ENCODE data around the gene CCHCR1. TPM values are rescaled to one million over a fixed set of nuclear protein-coding genes. Genes with fewer than 3 reads are reported as not detected.

The CCHCR1 gene
- total and polyA plus RNA-seq, 2 experiments from 2014 or later, result 19.8 to 46.7 TPM

DNA sequence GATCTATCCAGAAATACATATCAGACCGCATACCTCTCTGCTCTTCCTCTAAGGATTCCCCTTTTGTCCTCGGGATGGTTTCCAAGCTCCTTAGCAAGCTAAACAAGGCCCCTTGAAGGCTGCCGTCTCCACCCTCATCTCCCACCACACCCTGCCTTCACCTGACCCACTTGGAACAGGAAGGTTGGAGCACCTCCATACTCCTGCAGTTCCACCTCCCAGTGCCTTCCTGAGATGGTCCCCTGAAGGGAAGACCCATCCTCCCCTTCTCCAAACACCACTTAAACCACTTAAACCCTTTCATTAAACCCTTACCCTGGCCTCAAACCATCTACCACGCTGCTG is 21.4 kb upstream of the CCHCR1 start (continued):
- TF ChIP-seq, protein P1, sequence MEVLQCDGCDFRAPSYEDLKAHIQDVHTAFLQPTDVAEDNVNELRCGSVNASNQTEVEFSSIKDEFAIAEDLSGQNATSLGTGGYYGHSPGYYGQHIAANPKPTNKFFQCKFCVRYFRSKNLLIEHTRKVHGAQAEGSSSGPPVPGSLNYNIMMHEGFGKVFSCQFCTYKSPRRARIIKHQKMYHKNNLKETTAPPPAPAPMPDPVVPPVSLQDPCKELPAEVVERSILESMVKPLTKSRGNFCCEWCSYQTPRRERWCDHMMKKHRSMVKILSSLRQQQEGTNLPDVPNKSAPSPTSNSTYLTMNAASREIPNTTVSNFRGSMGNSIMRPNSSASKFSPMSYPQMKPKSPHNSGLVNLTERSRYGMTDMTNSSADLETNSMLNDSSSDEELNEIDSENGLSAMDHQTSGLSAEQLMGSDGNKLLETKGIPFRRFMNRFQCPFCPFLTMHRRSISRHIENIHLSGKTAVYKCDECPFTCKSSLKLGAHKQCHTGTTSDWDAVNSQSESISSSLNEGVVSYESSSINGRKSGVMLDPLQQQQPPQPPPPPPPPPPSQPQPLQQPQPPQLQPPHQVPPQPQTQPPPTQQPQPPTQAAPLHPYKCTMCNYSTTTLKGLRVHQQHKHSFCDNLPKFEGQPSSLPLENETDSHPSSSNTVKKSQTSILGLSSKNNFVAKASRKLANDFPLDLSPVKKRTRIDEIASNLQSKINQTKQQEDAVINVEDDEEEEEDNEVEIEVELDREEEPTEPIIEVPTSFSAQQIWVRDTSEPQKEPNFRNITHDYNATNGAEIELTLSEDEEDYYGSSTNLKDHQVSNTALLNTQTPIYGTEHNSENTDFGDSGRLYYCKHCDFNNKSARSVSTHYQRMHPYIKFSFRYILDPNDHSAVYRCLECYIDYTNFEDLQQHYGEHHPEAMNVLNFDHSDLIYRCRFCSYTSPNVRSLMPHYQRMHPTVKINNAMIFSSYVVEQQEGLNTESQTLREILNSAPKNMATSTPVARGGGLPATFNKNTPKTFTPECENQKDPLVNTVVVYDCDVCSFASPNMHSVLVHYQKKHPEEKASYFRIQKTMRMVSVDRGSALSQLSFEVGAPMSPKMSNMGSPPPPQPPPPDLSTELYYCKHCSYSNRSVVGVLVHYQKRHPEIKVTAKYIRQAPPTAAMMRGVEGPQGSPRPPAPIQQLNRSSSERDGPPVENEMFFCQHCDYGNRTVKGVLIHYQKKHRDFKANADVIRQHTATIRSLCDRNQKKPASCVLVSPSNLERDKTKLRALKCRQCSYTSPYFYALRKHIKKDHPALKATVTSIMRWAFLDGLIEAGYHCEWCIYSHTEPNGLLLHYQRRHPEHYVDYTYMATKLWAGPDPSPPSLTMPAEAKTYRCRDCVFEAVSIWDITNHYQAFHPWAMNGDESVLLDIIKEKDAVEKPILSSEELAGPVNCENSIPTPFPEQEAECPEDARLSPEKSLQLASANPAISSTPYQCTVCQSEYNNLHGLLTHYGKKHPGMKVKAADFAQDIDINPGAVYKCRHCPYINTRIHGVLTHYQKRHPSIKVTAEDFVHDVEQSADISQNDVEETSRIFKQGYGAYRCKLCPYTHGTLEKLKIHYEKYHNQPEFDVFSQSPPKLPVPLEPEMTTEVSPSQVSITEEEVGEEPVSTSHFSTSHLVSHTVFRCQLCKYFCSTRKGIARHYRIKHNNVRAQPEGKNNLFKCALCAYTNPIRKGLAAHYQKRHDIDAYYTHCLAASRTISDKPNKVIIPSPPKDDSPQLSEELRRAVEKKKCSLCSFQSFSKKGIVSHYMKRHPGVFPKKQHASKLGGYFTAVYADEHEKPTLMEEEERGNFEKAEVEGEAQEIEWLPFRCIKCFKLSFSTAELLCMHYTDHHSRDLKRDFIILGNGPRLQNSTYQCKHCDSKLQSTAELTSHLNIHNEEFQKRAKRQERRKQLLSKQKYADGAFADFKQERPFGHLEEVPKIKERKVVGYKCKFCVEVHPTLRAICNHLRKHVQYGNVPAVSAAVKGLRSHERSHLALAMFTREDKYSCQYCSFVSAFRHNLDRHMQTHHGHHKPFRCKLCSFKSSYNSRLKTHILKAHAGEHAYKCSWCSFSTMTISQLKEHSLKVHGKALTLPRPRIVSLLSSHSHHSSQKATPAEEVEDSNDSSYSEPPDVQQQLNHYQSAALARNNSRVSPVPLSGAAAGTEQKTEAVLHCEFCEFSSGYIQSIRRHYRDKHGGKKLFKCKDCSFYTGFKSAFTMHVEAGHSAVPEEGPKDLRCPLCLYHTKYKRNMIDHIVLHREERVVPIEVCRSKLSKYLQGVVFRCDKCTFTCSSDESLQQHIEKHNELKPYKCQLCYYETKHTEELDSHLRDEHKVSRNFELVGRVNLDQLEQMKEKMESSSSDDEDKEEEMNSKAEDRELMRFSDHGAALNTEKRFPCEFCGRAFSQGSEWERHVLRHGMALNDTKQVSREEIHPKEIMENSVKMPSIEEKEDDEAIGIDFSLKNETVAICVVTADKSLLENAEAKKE (CRISPR knock-in tag; IDR thresholded peaks at IDR 0.05), result no peak
- no peak for TF ChIP-seq EZH2 (IDR thresholded peaks at IDR 0.05; ENCODE audit: low read depth, unreplicated experiment)
- no peak for TF ChIP-seq CREB1 (CRISPR knock-in tag; IDR thresholded peaks at IDR 0.05; ENCODE audit: low read depth)
- no peak for TF ChIP-seq EZH2phosphoT487 (IDR thresholded peaks at IDR 0.05; ENCODE audit: unreplicated experiment)
- no peak for TF ChIP-seq JUNB (IDR thresholded peaks at IDR 0.05; ENCODE audit: unreplicated experiment)
- TF ChIP-seq STAT1 (IDR thresholded peaks at IDR 0.05; ENCODE audit: unreplicated experiment), result no peak
- no peak for TF ChIP-seq ZNF331 (CRISPR knock-in tag; IDR thresholded peaks at IDR 0.05; ENCODE audit: low read depth)

DNA sequence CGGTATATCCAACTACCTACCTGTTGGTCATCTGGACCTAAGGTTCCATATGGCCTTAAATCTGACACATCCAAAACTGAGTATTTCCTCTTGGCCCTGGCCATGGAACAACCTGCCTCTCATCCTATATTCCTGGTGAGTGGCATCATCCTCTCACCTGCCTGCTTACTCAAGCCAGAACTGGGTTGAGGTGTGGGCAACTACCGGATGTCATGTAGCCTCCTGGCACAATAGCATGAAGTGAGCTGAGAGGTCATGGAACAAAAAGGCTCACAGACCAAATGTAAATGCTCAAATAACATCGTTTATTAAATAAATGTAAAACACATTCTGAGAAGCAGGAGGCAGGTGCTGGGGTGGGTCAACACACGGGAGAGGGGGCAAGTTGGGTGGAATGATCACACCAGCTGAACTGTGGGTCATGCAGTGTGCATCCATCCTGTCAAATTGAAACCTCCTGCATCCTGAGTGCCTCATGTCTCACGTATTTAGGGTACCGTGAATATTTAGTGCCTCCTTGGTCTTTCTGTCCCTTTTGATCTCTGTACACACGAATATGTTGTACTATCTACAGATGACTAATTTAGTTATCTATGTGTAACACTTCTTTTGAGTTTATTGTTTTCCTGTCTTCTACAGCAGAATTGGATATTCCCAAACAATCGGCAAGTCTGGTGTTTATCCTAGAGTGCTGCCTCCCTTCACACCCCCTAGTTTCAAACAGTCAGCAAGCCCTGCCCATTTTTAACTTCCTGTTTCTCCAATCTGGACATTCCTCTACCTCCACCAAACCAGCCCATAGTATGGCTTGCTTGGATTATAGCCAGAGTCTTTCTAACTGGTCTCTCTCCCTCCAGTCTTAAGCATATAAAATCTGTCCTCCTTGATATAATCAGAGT is 20.8 kb upstream of the CCHCR1 start:
- no peaks in the 10 kb centered on the region for H3K9me2 ChIP-seq (ENCODE audit: insufficient read depth)
- peaks cover 5% of the 10 kb centered on the region for H3F3A ChIP-seq (replicated peaks; ENCODE audit: low read depth)
- H3K36me3 ChIP-seq (ENCODE audit: insufficient read depth), result no peaks in the 10 kb centered on the region; the same call in 1 of the 2 replicates
- peaks cover 18% of the 10 kb centered on the region for H3K79me2 ChIP-seq (replicated peaks; ENCODE audit: insufficient read depth)
- H4K20me1 ChIP-seq (replicated peaks; ENCODE audit: insufficient read depth), result no peaks in the 10 kb centered on the region
- H2AFZ ChIP-seq, result no peak overlapping the region
- H3K4me3 ChIP-seq, result no peak overlapping the region
- H3K4me2 ChIP-seq, result no peak overlapping the region
- peaks cover 11% of the 10 kb centered on the region for H3K27me3 Mint-ChIP-seq (ENCODE audit: insufficient read depth, low read depth, poor library complexity)
- H3K4me1 Mint-ChIP-seq, result peaks cover 46% of the 10 kb centered on the region
- no peaks in the 10 kb centered on the region for H3K9me3 Mint-ChIP-seq
- no peak overlapping the region for H3K27ac ChIP-seq (ENCODE audit: low read depth)
- H3K4me3 Mint-ChIP-seq, result no peak overlapping the region
- ATAC-seq (no peak), DNase-seq (ENCODE audit: low spot score) (no peak)
- H3K27ac Mint-ChIP-seq, result no peak overlapping the region
- peaks cover 35% of the 10 kb centered on the region for H3K4me1 ChIP-seq (ENCODE audit: insufficient read depth)
- peaks cover 13% of the 10 kb centered on the region for H3K36me3 Mint-ChIP-seq (ENCODE audit: low read depth)
- no peaks in the 10 kb centered on the region for H3K27me3 ChIP-seq (ENCODE audit: insufficient read depth)
- TF ChIP-seq JUNB (IDR thresholded peaks at IDR 0.05; ENCODE audit: unreplicated experiment) (no peak), STAT1 (IDR thresholded peaks at IDR 0.05; ENCODE audit: unreplicated experiment) (no peak)
- TF ChIP-seq, protein P2, sequence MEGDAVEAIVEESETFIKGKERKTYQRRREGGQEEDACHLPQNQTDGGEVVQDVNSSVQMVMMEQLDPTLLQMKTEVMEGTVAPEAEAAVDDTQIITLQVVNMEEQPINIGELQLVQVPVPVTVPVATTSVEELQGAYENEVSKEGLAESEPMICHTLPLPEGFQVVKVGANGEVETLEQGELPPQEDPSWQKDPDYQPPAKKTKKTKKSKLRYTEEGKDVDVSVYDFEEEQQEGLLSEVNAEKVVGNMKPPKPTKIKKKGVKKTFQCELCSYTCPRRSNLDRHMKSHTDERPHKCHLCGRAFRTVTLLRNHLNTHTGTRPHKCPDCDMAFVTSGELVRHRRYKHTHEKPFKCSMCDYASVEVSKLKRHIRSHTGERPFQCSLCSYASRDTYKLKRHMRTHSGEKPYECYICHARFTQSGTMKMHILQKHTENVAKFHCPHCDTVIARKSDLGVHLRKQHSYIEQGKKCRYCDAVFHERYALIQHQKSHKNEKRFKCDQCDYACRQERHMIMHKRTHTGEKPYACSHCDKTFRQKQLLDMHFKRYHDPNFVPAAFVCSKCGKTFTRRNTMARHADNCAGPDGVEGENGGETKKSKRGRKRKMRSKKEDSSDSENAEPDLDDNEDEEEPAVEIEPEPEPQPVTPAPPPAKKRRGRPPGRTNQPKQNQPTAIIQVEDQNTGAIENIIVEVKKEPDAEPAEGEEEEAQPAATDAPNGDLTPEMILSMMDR (conservative IDR thresholded peaks at IDR 0.05; ENCODE audit: low read depth in 2 of 2), result no peak
